Measurements from ENCODE around the gene PPARD. TPM values are rescaled to one million over a fixed set of nuclear protein-coding genes. Genes with fewer than 3 reads are reported as not detected.

PPARD gene
- total RNA-seq, 1 donor from 2014 or later, result 8.2 TPM

DNA sequence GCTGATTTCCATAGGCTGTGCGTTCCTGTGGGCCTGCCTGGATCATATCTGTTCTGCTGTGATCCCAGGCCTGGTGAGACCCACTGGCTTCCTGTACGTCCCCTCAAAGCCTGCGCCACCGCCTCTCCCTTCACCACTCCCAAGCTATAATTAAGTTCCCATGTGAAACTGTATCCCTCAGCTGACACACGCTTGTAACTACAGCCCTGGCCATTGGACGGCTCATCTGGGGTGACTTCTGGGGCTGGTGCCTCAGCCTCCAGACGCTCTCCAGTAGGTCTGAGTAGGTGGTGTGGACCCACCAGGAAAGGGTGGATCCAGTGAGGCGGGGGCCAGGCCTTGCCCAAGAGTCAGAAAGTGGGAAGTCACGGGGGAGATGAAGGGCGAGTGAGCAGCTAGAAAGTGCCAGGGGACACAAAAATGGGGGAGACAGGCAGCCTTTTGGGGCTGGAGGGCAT, 21.0 kb downstream of the PPARD start:
- no peak overlapping the region for H3K4me3 ChIP-seq (ENCODE audit: low read depth, low read length)
- no peak for DNase-seq (ENCODE audit: low read depth)
- TF ChIP-seq, protein P1, sequence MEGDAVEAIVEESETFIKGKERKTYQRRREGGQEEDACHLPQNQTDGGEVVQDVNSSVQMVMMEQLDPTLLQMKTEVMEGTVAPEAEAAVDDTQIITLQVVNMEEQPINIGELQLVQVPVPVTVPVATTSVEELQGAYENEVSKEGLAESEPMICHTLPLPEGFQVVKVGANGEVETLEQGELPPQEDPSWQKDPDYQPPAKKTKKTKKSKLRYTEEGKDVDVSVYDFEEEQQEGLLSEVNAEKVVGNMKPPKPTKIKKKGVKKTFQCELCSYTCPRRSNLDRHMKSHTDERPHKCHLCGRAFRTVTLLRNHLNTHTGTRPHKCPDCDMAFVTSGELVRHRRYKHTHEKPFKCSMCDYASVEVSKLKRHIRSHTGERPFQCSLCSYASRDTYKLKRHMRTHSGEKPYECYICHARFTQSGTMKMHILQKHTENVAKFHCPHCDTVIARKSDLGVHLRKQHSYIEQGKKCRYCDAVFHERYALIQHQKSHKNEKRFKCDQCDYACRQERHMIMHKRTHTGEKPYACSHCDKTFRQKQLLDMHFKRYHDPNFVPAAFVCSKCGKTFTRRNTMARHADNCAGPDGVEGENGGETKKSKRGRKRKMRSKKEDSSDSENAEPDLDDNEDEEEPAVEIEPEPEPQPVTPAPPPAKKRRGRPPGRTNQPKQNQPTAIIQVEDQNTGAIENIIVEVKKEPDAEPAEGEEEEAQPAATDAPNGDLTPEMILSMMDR (conservative IDR thresholded peaks at IDR 0.05; ENCODE audit: low read depth, low read length), result no peak

DNA sequence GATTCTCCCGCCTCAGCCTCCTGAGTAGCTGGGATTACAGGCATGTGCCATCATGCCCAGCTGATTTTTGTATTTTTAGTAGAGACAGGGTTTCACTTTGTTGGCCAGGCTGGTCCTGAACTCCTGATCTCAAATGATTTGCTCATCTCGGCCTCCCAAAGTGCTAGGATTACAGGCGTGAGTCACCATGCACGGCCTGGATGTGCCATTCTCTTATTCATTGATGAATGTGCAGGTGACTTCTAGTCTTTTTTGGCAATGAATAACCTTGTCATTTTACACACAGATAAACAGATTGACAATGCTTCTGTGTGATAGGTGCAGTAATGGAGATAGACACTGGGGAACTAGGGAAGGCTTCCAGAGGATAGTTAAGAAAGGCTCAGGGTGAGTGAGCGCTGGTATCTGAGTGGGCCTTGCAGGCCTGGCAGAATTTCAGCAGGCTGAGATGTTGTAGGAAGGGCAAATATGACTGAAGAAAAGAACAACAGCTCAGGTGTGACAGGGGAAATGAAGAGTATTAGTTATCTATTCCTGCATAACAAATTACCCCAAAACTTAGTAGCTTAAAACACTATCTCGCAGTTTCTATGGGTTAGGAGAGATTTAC, 23.3 kb downstream of the PPARD start:
- DNase-seq (ENCODE audit: low read depth), result peak; percentile 67
- no peak overlapping the region for H3K4me3 ChIP-seq (ENCODE audit: low read depth, low read length)
- TF ChIP-seq, protein P1 (conservative IDR thresholded peaks at IDR 0.05; ENCODE audit: low read depth, low read length), result no peak

DNA sequence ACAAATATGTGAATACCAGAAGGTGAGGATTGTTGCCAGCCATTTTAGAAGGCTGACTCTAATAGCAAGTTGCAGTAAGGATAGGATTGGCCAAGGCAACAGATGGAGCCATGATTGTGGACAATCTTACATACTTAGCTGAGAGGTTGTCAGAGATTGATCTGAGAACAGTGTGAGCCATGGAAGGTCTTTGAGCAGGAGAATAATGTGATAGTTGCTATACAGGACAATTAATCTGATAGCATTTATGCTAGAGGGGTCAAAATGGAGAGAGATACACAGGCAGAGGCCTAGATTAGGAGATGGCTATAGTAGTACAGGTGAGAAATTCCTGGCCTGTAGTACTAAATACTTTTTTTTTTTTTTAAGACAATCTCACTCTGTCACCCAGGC, 23.8 kb downstream of the PPARD start:
- no peak for DNase-seq (ENCODE audit: low read depth)
- TF ChIP-seq, protein P1 (conservative IDR thresholded peaks at IDR 0.05; ENCODE audit: low read depth, low read length), result no peak
- H3K4me3 ChIP-seq (ENCODE audit: low read depth, low read length), result no peak overlapping the region

DNA sequence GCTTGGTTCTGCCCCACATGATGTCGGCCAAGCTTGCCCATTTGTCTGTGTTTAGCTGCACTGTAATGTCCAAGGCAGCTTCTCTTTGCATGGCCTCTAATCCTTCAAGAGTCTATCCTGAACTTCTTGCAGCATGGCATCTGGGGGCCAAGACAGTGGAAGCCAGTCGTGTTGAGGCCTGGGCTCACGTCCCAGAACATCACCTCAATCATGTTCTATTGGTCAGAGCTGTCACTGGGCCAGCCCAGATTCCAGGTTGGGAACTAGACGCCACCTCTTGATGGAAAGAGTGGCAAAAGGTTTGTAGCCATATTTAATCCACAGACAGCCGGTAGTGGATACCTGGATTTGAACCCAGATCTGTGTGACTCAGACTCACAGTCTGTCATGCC, 25.3 kb downstream of the PPARD start:
- TF ChIP-seq, protein P1 (conservative IDR thresholded peaks at IDR 0.05; ENCODE audit: low read depth, low read length), result no peak
- no peak for DNase-seq (ENCODE audit: low read depth)
- H3K4me3 ChIP-seq (ENCODE audit: low read depth, low read length), result no peak overlapping the region

DNA sequence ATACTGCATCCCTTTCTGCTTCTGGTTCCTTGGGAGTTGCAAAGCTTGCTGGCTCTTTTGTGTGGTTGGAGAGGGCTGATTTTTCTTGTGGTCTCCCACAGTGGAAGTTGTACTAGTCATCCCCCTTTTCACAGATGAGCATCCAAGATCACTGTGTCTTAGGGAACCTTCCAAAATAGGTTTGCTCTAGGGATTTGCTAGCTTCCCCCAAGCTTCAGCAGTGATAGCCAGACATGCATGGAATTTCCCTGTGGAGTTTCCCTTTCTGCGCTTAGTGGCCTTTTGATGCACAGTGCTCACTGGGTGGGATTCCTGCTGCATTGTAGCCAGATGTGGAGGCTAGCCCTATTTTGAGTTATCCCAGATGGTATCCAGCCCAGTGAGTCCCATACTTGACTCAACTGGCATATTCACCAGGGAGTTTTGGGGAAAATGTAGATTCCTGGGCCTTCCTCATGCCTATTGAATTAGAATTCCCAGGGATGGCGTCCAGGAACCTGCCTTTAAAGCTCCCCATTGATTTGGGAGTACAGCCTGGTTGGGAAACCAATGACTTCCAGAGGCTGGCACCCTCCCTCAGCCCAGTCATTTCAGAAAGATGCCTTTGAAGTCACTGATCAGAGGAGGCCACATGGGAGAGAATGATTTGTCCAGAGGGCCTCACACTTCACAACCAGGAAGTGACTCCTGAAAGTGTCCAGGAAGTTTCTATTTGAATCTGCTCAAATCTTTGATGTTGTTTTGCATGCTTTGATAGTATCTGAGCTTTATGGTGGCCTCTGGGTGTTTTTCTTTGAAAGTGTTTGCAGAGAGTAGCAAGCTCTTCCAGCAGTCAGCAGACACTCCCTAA, 25.9 kb downstream of the PPARD start:
- no peak overlapping the region for H3K4me3 ChIP-seq (ENCODE audit: low read depth, low read length)
- TF ChIP-seq, protein P1 (conservative IDR thresholded peaks at IDR 0.05; ENCODE audit: low read depth, low read length), result no peak
- no peak for DNase-seq (ENCODE audit: low read depth)

DNA sequence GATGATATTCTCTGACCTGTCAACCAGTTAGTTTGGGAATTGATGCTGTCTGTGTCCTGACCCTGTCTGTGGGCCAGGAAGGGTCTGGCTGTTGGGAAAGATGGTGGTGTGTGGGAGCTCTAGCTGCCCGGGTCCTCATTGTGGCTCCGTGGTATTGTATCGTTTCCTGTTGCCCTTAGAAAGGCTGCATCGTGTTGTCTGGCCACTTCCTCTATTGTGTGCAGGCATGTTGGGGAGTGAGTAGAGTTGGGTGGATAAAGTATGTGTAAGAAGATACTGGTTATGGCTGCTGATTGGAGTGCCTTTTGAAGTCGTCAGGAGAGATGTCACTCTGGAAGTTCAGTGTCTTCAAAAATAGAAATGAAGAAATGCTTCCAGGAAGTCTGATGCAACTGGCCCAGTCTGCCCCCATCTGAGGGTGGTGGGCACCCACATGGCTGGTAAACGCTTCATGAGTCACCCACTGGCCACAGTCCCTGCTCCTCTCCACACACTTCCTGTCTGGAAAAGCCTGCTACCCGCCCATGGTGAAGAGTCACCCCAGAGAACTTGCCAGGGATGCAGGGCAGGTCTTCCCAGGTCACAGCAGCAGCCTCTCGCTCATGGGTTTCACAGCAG, 27.9 kb downstream of the PPARD start:
- no peak overlapping the region for H3K4me3 ChIP-seq (ENCODE audit: low read depth, low read length)
- peak; percentile 83 for DNase-seq (ENCODE audit: low read depth)
- TF ChIP-seq, protein P1 (conservative IDR thresholded peaks at IDR 0.05; ENCODE audit: low read depth, low read length), result no peak
